ENCODE results near the gene ISM2. TPM values are rescaled to one million over a fixed set of nuclear protein-coding genes. Genes with fewer than 3 reads are reported as not detected.

The ISM2 gene
- 0.39 to 0.58 TPM (median 0.49 TPM) in 5 replicates for total RNA-seq (2022; extraction: Qiagen RNA extraction)

DNA sequence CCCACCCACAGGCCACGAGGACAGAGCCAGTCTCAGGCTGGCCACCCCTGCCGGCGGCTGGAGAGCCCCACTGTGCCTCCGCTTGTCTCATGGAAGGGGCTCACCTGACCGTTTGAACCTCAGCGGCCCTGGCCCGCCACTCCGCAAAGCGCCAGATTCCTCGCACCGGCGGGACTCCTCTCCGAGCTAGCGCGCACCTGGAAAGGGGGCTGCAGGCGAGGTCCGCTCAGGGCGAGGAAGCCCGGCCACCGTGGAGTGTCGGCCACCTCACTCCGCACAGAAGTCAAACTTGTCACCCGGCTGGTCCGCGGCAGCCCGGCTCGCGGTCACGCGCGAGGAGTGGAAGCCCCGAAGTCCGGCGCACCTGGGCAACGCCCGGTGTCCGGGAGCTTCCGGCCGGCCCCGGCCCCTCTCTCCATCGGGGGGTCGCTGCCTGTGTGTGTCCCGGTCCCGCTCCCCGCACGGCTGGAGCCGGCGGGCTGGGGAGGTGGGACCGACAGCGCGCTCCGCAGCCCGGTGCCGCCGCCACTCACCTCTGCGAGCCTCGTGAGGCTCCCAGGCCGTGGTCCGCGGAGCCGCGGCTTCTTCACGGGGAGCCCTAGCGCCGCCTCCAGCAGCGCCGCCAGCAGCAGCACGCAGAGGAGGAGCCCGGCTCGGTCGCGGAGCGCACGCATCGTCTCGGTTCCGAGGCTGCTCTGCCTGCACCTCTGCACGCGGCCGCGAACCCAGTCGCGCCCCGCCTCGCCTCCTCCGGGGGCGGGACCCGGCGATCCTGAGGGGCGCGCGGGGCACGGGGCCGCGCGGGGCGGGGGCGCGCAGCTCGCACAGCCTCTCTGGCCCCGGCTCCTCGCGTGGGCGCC is at the start of gene ISM2:
TSS of gene ISM2 (minus strand) at position 697 of the 860 bp plus-strand sequence. CDS start at position 674, 23 bp downstream.

GRCh38 chr14:77457522-77458248 is 40.9 kb downstream of the ISM2 start, which contains the start of the genes AHSA1 and VIPAS39:
Gene AHSA1 (plus strand): TSS chr14:77458093. CDS start chr14:77458190, 97 bp downstream.
Gene VIPAS39 (minus strand): TSS chr14:77457601. CDS start chr14:77454102, 3,499 bp downstream.

Other genes with a start within 250 kb of the ISM2 start
- not detected in 5 replicates for gene NGB, start 227.6 kb downstream of the ISM2 start, total RNA-seq (2022; extraction: Qiagen RNA extraction)
- gene POMT2, start 177.9 kb downstream of the ISM2 start, total RNA-seq (2022; extraction: Qiagen RNA extraction), result 25.5 to 31.9 TPM (median 29.1 TPM) in 5 replicates
- 30.5 to 35.5 TPM (median 33.7 TPM) in 5 replicates for gene GSTZ1, start 177.8 kb downstream of the ISM2 start, total RNA-seq (2022; extraction: Qiagen RNA extraction)
- 4.6 to 8.8 TPM (median 6.6 TPM) in 5 replicates for gene TMED8, start 121.7 kb downstream of the ISM2 start, total RNA-seq (2022; extraction: Qiagen RNA extraction)
- 1.2 to 2.6 TPM (median 1.6 TPM) in 5 replicates for gene SAMD15, start 121.4 kb downstream of the ISM2 start, total RNA-seq (2022; extraction: Qiagen RNA extraction)
- gene NOXRED1, start 75.3 kb downstream of the ISM2 start, total RNA-seq (2022; extraction: Qiagen RNA extraction), result 0.05 to 0.08 TPM (median 0.07 TPM) in 5 replicates
- gene VIPAS39, start 41.2 kb downstream of the ISM2 start, total RNA-seq (2022; extraction: Qiagen RNA extraction), result 13.2 to 15.0 TPM (median 14.1 TPM) in 5 replicates
- gene AHSA1, start 40.7 kb downstream of the ISM2 start, total RNA-seq (2022; extraction: Qiagen RNA extraction), result 220 to 282 TPM (median 240 TPM) in 5 replicates
- 30.2 to 37.5 TPM (median 33.1 TPM) in 5 replicates for gene SPTLC2, start 117.8 kb upstream of the ISM2 start, total RNA-seq (2022; extraction: Qiagen RNA extraction)
- gene ALKBH1, start 209.2 kb upstream of the ISM2 start, total RNA-seq (2022; extraction: Qiagen RNA extraction), result 15.0 to 16.5 TPM (median 15.7 TPM) in 5 replicates
- gene SLIRP, start 209.3 kb upstream of the ISM2 start, total RNA-seq (2022; extraction: Qiagen RNA extraction), result 346 to 453 TPM (median 408 TPM) in 5 replicates